ENCODE data around the gene ANTXRL. TPM values are rescaled to one million over a fixed set of nuclear protein-coding genes. Genes with fewer than 3 reads are reported as not detected.

Gene ANTXRL
- total RNA-seq, 8 experiments from 2014 or later: 0.08 to 0.57 TPM; not detected in 6

Other genes starting within 250 kb of the ANTXRL start
- gene MSMB, start 240.7 kb upstream of the ANTXRL start, total RNA-seq: not detected
- 1 to 10 TPM in 1 of 8 experiments, under 1 TPM in 2, not detected in 5; 0.14 to 1.4 (median 0.76) TPM for gene ANXA8L1, start 88.8 kb downstream of the ANTXRL start, total RNA-seq
- gene NPY4R, start 179.0 kb downstream of the ANTXRL start, total RNA-seq: 1 to 10 TPM in 2 of 8 experiments, under 1 TPM in 4, not detected in 2; 0.13 to 2.4 (median 0.53) TPM